Activated T-cell treated with anti-CD3 and anti-CD28 coated beads, Interleukin-2, amount 50 U/mL, for 72 hours (primary cell): ENCODE data around the gene CAND2. TPM values are rescaled to one million over a fixed set of nuclear protein-coding genes. Genes with fewer than 3 reads are reported as not detected.
"Not testable (repeated sequence)": the region's sequence is repeated elsewhere in the genome, so short reads cannot be mapped to it uniquely, and the experiment has no call there.

ENCODE experiments used
- ATAC-seq, 2 donors: fragments of 150-1000 bp; cut with Tn5 transposase; replicated peaks in 1 of 2; 2 replicates each; pipeline ENCODE4 v1.10.0; 2021; ENCODE audit warnings: moderate library complexity in 2 of 2, mild to moderate bottlenecking in 1 of 2
- DNase-seq, 2 donors: peaks; one replicate each; pipeline ENCODE4 v3.0.0; 2021 to 2022; ENCODE audit warnings: mixed read lengths in 1 of 2
- H3K27ac Mint-ChIP-seq: one replicate; pipeline ENCODE4 v1.8.0; 2022; ENCODE audit warnings: mild to moderate bottlenecking, moderate library complexity, mixed read lengths
- H3K27me3 Mint-ChIP-seq: one replicate; pipeline ENCODE4 v1.8.0; 2022; ENCODE audit warnings: low read depth, mixed read lengths
- H3K36me3 Mint-ChIP-seq, 2 donors: one replicate each; pipeline ENCODE4 v1.8.0; 2022; ENCODE audit warnings: mixed read lengths in 2 of 2, mild to moderate bottlenecking in 1 of 2; ENCODE audit not compliant: insufficient read depth in 2 of 2
- H3K4me1 Mint-ChIP-seq: one replicate; pipeline ENCODE4 v1.8.0; 2022; ENCODE audit warnings: low read depth, mixed read lengths
- H3K4me3 Mint-ChIP-seq, 2 donors: one replicate each; pipeline ENCODE4 v1.8.0; 2022; ENCODE audit warnings: mild to moderate bottlenecking in 2 of 2, mixed read lengths in 2 of 2, moderate library complexity in 2 of 2
- H3K9me3 Mint-ChIP-seq, 2 donors: one replicate each; pipeline ENCODE4 v1.8.0; 2022; ENCODE audit warnings: mixed read lengths in 2 of 2
- total RNA-seq, 2 donors: library from RNA; stranded (reverse); gene quantifications; one replicate each; pipeline ENCODE4 v1.2.3, GENCODE V29; 2022

CAND2 gene
- total RNA-seq, 2 donors from 2014 or later = 1.2 to 1.8 TPM

- Mint-ChIP-seq H3K27ac (peak overlapping the region; percentile 100), H3K27me3 (no peaks in the 10 kb centered on the region), H3K36me3 (peaks cover 26 to 37% of the 10 kb centered on the region in 2 donors), H3K4me1 (peaks cover 38% of the 10 kb centered on the region), H3K9me3 (no peaks in the 10 kb centered on the region), H3K4me3 (peak overlapping the region; percentile 92 to 97)
- ATAC-seq (no peak), DNase-seq (no peak)
These were observed 46.0 kb downstream of the CAND2 start for GRCh38 chr3:12842469-12842868.

GRCh38 chr3:12845811-12846210 lies 49.3 kb downstream of the CAND2 start:
- H3K36me3 Mint-ChIP-seq = peaks cover 4 to 7% of the 10 kb centered on the region in 2 donors
- H3K4me3 Mint-ChIP-seq = no peak overlapping the region
- peaks cover 2% of the 10 kb centered on the region for H3K27me3 Mint-ChIP-seq
- ATAC-seq = no peak
- H3K9me3 Mint-ChIP-seq = no peaks in the 10 kb centered on the region
- no peak for DNase-seq
- peaks cover 9% of the 10 kb centered on the region for H3K4me1 Mint-ChIP-seq
- H3K27ac Mint-ChIP-seq = no peak overlapping the region

GRCh38 chr3:12852201-12852600 lies 55.7 kb downstream of the CAND2 start:
- ATAC-seq = no peak
- H3K27me3 Mint-ChIP-seq = peaks cover 16% of the 10 kb centered on the region
- H3K9me3 Mint-ChIP-seq = no peaks in the 10 kb centered on the region
- H3K4me1 Mint-ChIP-seq = no peaks in the 10 kb centered on the region
- H3K27ac Mint-ChIP-seq = no peak overlapping the region
- no peak for DNase-seq
- H3K36me3 Mint-ChIP-seq = no peaks in the 10 kb centered on the region
- H3K4me3 Mint-ChIP-seq = no peak overlapping the region

- DNase-seq, H3K27ac Mint-ChIP-seq, H3K36me3 Mint-ChIP-seq, H3K4me3 Mint-ChIP-seq, H3K4me1 Mint-ChIP-seq, ATAC-seq, H3K9me3 Mint-ChIP-seq: not testable (repeated sequence)
- peaks cover 16% of the 10 kb centered on the region for H3K27me3 Mint-ChIP-seq
These were observed 57.4 kb downstream of the CAND2 start for GRCh38 chr3:12853847-12854246.

GRCh38 chr3:12854565-12854964 lies 58.1 kb downstream of the CAND2 start:
- H3K4me3 Mint-ChIP-seq = no peak overlapping the region
- no peaks in the 10 kb centered on the region for H3K36me3 Mint-ChIP-seq
- peaks cover 16% of the 10 kb centered on the region for H3K27me3 Mint-ChIP-seq
- no peak for ATAC-seq
- no peaks in the 10 kb centered on the region for H3K4me1 Mint-ChIP-seq
- H3K9me3 Mint-ChIP-seq = no peaks in the 10 kb centered on the region
- no peak overlapping the region for H3K27ac Mint-ChIP-seq
- no peak for DNase-seq

GRCh38 chr3:12856626-12857025 lies 60.1 kb downstream of the CAND2 start:
- Mint-ChIP-seq H3K9me3 (no peaks in the 10 kb centered on the region), H3K4me3 (no peak overlapping the region), H3K36me3 (no peaks in the 10 kb centered on the region), H3K4me1 (no peaks in the 10 kb centered on the region), H3K27me3 (peaks cover 10% of the 10 kb centered on the region), H3K27ac (no peak overlapping the region)
- ATAC-seq (no peak), DNase-seq (no peak)

- ATAC-seq (no peak), DNase-seq (no peak)
- Mint-ChIP-seq H3K27ac (no peak overlapping the region), H3K36me3 (no peaks in the 10 kb centered on the region), H3K4me3 (no peak overlapping the region), H3K9me3 (no peaks in the 10 kb centered on the region), H3K4me1 (no peaks in the 10 kb centered on the region), H3K27me3 (no peaks in the 10 kb centered on the region)
These were observed 63.4 kb downstream of the CAND2 start for GRCh38 chr3:12859840-12860239.

GRCh38 chr3:12861611-12862010 lies 65.1 kb downstream of the CAND2 start:
- no peaks in the 10 kb centered on the region for H3K4me1 Mint-ChIP-seq
- H3K9me3 Mint-ChIP-seq = peaks cover 0 to 2% of the 10 kb centered on the region in 2 donors
- peaks cover 2% of the 10 kb centered on the region in 2 donors for H3K36me3 Mint-ChIP-seq
- DNase-seq (no peak), ATAC-seq (no peak)
- H3K27me3 Mint-ChIP-seq = no peaks in the 10 kb centered on the region
- H3K4me3 Mint-ChIP-seq = no peak overlapping the region
- no peak overlapping the region for H3K27ac Mint-ChIP-seq

GRCh38 chr3:12862387-12862786 lies 65.9 kb downstream of the CAND2 start:
- ATAC-seq = no peak
- Mint-ChIP-seq H3K9me3 (peaks cover 0 to 2% of the 10 kb centered on the region in 2 donors), H3K27me3 (no peaks in the 10 kb centered on the region), H3K4me1 (no peaks in the 10 kb centered on the region), H3K4me3 (no peak overlapping the region), H3K36me3 (peaks cover 2% of the 10 kb centered on the region in 2 donors), H3K27ac (no peak overlapping the region)
- no peak for DNase-seq

GRCh38 chr3:12865271-12865670 lies 68.8 kb downstream of the CAND2 start:
- H3K9me3 Mint-ChIP-seq = peaks cover 0 to 2% of the 10 kb centered on the region in 2 donors
- no peak overlapping the region for H3K4me3 Mint-ChIP-seq
- peaks cover 2% of the 10 kb centered on the region in 2 donors for H3K36me3 Mint-ChIP-seq
- peaks cover 18% of the 10 kb centered on the region for H3K27me3 Mint-ChIP-seq
- ATAC-seq (no peak), DNase-seq (no peak)
- no peak overlapping the region for H3K27ac Mint-ChIP-seq
- peaks cover 10% of the 10 kb centered on the region for H3K4me1 Mint-ChIP-seq

- Mint-ChIP-seq H3K27me3 (peaks cover 29% of the 10 kb centered on the region), H3K4me1 (peaks cover 10% of the 10 kb centered on the region), H3K27ac (no peak overlapping the region), H3K9me3 (peaks cover 0 to 2% of the 10 kb centered on the region in 2 donors), H3K4me3 (no peak overlapping the region), H3K36me3 (peaks cover 2% of the 10 kb centered on the region in 2 donors)
- DNase-seq (no peak), ATAC-seq (no peak)
These were observed 70.4 kb downstream of the CAND2 start for GRCh38 chr3:12866836-12867235.

GRCh38 chr3:12868039-12869034 lies 71.9 kb downstream of the CAND2 start:
- peaks cover 0 to 2% of the 10 kb centered on the region in 2 donors for H3K9me3 Mint-ChIP-seq
- peaks cover 2% of the 10 kb centered on the region in 2 donors for H3K36me3 Mint-ChIP-seq
- DNase-seq (peak; percentile 64 to 67), ATAC-seq (peak; percentile 68 to 76)
- H3K4me1 Mint-ChIP-seq = peaks cover 10% of the 10 kb centered on the region
- peak overlapping the region; percentile 86 to 93 for H3K4me3 Mint-ChIP-seq
- H3K27me3 Mint-ChIP-seq = peaks cover 29% of the 10 kb centered on the region
- H3K27ac Mint-ChIP-seq = no peak overlapping the region

- peaks cover 10% of the 10 kb centered on the region for H3K4me1 Mint-ChIP-seq
- H3K27ac Mint-ChIP-seq = no peak overlapping the region
- DNase-seq = peak; percentile 53 to 58
- peaks cover 29% of the 10 kb centered on the region for H3K27me3 Mint-ChIP-seq
- ATAC-seq = peak; percentile 63 to 65
- H3K4me3 Mint-ChIP-seq = peak overlapping the region; percentile 86 to 93
- H3K9me3 Mint-ChIP-seq = peaks cover 0 to 2% of the 10 kb centered on the region in 2 donors
- peaks cover 2% of the 10 kb centered on the region in 2 donors for H3K36me3 Mint-ChIP-seq
These were observed 72.6 kb downstream of the CAND2 start for GRCh38 chr3:12869035-12869621.
